WERI-Rb-1 (cell line): ENCODE results near the gene HIGD1C.

ENCODE experiments used
- DNase-seq: peaks from one replicate; pipeline ENCODE4 v3.0.0-alpha.2; 2020
- H3K27ac ChIP-seq: fragments of 250-450 bp; sonication (Bioruptor Pico); 2 replicates; pipeline ENCODE4 v1.5.1; 2020; ENCODE audit warnings: mild to moderate bottlenecking, moderate library complexity
- H3K27me3 ChIP-seq: fragments of 250-450 bp; sonication (Bioruptor Pico); 2 replicates; pipeline ENCODE4 v1.5.1; 2021; ENCODE audit warnings: mild to moderate bottlenecking, low read depth, moderate library complexity; ENCODE audit not compliant: insufficient read depth, severe bottlenecking
- H3K36me3 ChIP-seq: fragments of 250-450 bp; sonication (Bioruptor Pico); 2 replicates; pipeline ENCODE4 v1.5.1; 2020; ENCODE audit warnings: mild to moderate bottlenecking, moderate library complexity
- H3K4me3 ChIP-seq: 2 replicates; pipeline ENCODE4 v1.5.1; 2011; ENCODE audit warnings: low read depth, mild to moderate bottlenecking, control low read depth, low read length
- H3K9me3 ChIP-seq: fragments of 250-450 bp; sonication (Bioruptor Pico); 2 replicates; pipeline ENCODE4 v1.5.1; 2021; ENCODE audit warnings: mild to moderate bottlenecking, moderate library complexity; ENCODE audit not compliant: severe bottlenecking
- TF ChIP-seq, protein P1 (sequence below): IDR thresholded peaks from 2 replicates; pipeline ENCODE4 v1.5.1; 2011; ENCODE audit warnings: low read depth, mild to moderate bottlenecking, control low read depth, inconsistent platforms, low read length

The HIGD1C gene

DNA sequence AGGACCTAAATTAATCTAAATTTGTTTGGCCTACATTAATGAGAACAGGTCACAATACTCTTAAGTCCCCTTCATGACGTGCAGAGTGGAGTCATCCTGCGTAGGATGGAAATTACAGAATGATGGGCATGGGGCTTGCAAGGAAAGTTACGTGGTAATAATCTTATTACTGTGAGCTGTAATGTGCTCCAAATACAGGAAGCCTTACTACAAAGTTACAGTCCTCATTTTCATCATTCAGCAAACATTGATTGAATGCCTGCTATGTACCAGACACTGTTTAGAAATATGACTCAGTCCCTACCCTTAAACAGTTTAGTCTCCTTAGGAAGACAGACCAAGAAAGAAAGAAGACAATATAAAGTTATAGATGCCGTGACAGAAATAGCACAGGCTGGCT lies 9.4 kb downstream of the HIGD1C start:
- no peak overlapping the region for H3K4me3 ChIP-seq
- no peaks in the 10 kb centered on the region for H3K27me3 ChIP-seq
- no peaks in the 10 kb centered on the region for H3K9me3 ChIP-seq
- H3K36me3 ChIP-seq: no peaks in the 10 kb centered on the region
- DNase-seq: no peak
- TF ChIP-seq, protein P1, sequence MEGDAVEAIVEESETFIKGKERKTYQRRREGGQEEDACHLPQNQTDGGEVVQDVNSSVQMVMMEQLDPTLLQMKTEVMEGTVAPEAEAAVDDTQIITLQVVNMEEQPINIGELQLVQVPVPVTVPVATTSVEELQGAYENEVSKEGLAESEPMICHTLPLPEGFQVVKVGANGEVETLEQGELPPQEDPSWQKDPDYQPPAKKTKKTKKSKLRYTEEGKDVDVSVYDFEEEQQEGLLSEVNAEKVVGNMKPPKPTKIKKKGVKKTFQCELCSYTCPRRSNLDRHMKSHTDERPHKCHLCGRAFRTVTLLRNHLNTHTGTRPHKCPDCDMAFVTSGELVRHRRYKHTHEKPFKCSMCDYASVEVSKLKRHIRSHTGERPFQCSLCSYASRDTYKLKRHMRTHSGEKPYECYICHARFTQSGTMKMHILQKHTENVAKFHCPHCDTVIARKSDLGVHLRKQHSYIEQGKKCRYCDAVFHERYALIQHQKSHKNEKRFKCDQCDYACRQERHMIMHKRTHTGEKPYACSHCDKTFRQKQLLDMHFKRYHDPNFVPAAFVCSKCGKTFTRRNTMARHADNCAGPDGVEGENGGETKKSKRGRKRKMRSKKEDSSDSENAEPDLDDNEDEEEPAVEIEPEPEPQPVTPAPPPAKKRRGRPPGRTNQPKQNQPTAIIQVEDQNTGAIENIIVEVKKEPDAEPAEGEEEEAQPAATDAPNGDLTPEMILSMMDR: no peak
- H3K27ac ChIP-seq: no peak overlapping the region

DNA sequence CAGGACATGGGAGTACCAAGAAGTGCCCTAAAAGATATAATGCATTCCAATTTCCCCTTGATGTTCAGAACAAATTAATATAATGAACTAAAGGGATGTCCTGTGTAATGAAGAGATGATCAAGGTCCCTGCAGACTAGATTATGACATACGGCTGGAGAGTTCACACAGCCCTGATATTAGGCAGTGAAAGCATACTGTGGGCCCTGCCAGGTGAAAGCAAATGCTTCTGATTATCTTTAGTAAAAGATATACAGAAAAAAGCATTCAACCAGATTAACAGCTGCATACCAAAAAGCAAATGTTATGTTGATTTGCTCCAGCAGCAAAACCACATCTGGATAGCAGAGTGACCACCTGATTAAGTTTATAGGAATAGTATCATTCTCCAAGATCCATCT lies 12.1 kb downstream of the HIGD1C start:
- DNase-seq: no peak
- Histone ChIP-seq H3K9me3 (no peaks in the 10 kb centered on the region), H3K36me3 (no peaks in the 10 kb centered on the region), H3K4me3 (no peak overlapping the region), H3K27ac (no peak overlapping the region), H3K27me3 (no peaks in the 10 kb centered on the region)
- TF ChIP-seq, protein P1: no peak

DNA sequence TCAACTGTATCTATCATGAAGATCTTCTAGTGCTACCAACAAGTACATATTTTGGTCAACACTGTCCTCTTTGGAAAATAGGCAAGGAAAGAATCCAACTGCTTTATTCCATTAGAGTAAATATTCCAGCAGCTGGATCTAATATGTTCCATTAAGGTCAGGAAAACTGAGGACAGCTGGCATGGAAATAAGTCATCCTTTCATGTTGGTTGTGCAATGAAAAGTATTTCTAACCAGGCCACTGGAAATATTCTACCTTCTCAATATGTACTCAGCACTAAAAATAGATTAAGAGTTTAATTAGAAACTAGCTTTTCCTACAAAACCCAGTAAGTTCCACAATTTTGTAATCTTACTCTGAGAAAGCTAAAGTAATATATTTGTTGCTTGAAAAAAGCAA lies 19.6 kb downstream of the HIGD1C start:
- H3K27ac ChIP-seq: no peak overlapping the region
- no peaks in the 10 kb centered on the region for H3K27me3 ChIP-seq
- H3K9me3 ChIP-seq: no peaks in the 10 kb centered on the region
- DNase-seq: no peak
- TF ChIP-seq, protein P1: no peak
- peaks cover 12% of the 10 kb centered on the region for H3K36me3 ChIP-seq
- H3K4me3 ChIP-seq: no peak overlapping the region

DNA sequence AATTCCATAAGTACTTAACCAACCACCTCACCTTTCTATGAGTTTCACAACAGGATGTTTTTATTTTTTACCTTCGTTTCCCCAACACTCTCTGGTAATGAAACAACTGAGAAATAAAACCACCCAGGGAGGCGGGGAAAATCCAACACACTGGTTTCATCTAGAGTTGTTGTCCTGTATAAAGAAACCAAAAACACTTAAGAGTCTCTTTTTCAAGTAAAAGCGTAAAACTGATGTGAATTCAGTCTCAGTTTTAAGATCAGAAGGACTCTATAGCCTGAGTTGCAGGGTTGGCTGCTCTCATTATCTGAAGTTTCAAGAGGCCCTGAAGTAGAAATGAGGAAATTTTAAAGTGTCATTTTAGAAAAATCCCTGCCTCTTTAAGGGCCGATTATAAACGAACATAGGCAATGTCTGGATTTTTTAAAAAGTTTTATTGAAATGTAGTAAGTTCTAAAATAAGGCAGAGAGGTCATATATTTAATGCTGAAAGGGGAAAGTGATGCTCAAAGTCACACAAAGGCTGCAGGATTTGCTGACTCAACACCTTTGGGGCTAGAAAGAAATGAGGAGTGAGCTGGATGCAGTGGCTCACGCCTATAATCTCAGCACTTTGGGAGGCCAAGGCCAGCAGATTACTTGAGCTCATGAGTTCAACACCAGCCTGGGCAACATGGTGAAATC lies 27.2 kb downstream of the HIGD1C start:
- no peaks in the 10 kb centered on the region for H3K27me3 ChIP-seq
- no peak overlapping the region for H3K4me3 ChIP-seq
- H3K36me3 ChIP-seq: no peaks in the 10 kb centered on the region; the same call in 1 of the 2 replicates
- TF ChIP-seq, protein P1: no peak
- DNase-seq: no peak
- H3K27ac ChIP-seq: no peak overlapping the region
- no peaks in the 10 kb centered on the region for H3K9me3 ChIP-seq

DNA sequence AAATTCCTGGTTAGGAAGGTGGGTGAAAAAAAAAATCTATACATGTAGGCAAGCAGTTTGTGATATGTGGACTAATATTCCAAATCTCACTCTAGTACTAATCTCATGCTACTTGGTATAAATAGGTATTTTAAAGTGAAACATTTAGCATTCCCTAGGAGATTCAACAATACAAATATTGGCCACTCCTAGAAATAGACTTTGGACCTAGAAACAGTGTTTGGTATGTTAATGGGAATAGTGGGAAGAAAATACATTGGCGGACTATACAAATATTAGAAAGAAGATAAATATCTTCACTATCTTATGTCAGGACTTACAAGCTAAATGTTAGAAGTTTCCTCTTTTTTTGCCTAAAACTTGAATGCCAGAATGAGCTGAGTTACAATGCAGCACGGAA lies 28.2 kb downstream of the HIGD1C start:
- H3K9me3 ChIP-seq: no peaks in the 10 kb centered on the region
- no peak for DNase-seq
- no peak overlapping the region for H3K27ac ChIP-seq
- TF ChIP-seq, protein P1: no peak
- no peaks in the 10 kb centered on the region for H3K27me3 ChIP-seq
- no peak overlapping the region for H3K4me3 ChIP-seq
- H3K36me3 ChIP-seq: no peaks in the 10 kb centered on the region; the same call in 1 of the 2 replicates
